ENCODE results near the gene TUFM. TPM values are rescaled to one million over a fixed set of nuclear protein-coding genes. Genes with fewer than 3 reads are reported as not detected.

The TUFM gene
- total RNA-seq, 1 experiment from 2014 or later = 361 TPM

- Histone ChIP-seq H3K27me3 (ENCODE audit: insufficient read depth, low read length) (no peaks in the 10 kb centered on the region), H3K9me3 (ENCODE audit: control insufficient read depth in 1 of 2, insufficient read depth in 1 of 2, low read depth in 1 of 2, low read length in 2 of 2) (no peaks in the 10 kb centered on the region), H2AFZ (ENCODE audit: low read depth, low read length, poor library complexity, severe bottlenecking) (no peak overlapping the region), H4K20me1 (ENCODE audit: insufficient read depth) (no peaks in the 10 kb centered on the region), H3K9me2 (ENCODE audit: insufficient read depth) (no peaks in the 10 kb centered on the region), H3K36me3 (ENCODE audit: control insufficient read depth in 1 of 2, insufficient read depth in 2 of 2, low read length in 2 of 2) (no peaks in the 10 kb centered on the region; a peak in 1 of 4 replicates), H3K27ac (ENCODE audit: low read depth, low read length) (no peak overlapping the region), H3K4me1 (ENCODE audit: control insufficient read depth in 1 of 2, insufficient read depth in 2 of 2, low read length in 2 of 2) (peaks cover 0 to 11% of the 10 kb centered on the region in 2 experiments; a peak in 2 of 4 replicates), H3K4me2 (ENCODE audit: low read length) (no peak overlapping the region), H3K9ac (ENCODE audit: low read length) (no peak overlapping the region), H3K79me2 (ENCODE audit: insufficient read depth, low read length) (no peaks in the 10 kb centered on the region), H3K4me3 (replicated peaks in 1 of 2; ENCODE audit: low read depth in 1 of 2, low read length in 2 of 2) (no peak overlapping the region)
- ATAC-seq = no peak
- intact Hi-C loops (cut with micrococcal nuclease) = no loop called here
- TF ChIP-seq TCF7L2 (IDR thresholded peaks at IDR 0.05; ENCODE audit: borderline replicate concordance, extremely low read depth, insufficient read depth, insufficient read length) (no peak), ATF3 (IDR thresholded peaks at IDR 0.05) (no peak), YY1 (IDR thresholded peaks at IDR 0.05; ENCODE audit: extremely low read depth, insufficient replicate concordance, low read depth, low read length) (no peak), RAD21 (IDR thresholded peaks at IDR 0.05; ENCODE audit: low read depth) (no peak), SRF (IDR thresholded peaks at IDR 0.05; ENCODE audit: low read depth) (no peak)
- TF ChIP-seq, protein P1, sequence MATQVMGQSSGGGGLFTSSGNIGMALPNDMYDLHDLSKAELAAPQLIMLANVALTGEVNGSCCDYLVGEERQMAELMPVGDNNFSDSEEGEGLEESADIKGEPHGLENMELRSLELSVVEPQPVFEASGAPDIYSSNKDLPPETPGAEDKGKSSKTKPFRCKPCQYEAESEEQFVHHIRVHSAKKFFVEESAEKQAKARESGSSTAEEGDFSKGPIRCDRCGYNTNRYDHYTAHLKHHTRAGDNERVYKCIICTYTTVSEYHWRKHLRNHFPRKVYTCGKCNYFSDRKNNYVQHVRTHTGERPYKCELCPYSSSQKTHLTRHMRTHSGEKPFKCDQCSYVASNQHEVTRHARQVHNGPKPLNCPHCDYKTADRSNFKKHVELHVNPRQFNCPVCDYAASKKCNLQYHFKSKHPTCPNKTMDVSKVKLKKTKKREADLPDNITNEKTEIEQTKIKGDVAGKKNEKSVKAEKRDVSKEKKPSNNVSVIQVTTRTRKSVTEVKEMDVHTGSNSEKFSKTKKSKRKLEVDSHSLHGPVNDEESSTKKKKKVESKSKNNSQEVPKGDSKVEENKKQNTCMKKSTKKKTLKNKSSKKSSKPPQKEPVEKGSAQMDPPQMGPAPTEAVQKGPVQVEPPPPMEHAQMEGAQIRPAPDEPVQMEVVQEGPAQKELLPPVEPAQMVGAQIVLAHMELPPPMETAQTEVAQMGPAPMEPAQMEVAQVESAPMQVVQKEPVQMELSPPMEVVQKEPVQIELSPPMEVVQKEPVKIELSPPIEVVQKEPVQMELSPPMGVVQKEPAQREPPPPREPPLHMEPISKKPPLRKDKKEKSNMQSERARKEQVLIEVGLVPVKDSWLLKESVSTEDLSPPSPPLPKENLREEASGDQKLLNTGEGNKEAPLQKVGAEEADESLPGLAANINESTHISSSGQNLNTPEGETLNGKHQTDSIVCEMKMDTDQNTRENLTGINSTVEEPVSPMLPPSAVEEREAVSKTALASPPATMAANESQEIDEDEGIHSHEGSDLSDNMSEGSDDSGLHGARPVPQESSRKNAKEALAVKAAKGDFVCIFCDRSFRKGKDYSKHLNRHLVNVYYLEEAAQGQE (IDR thresholded peaks at IDR 0.05; ENCODE audit: low read depth) = no peak
- ChIA-PET CTCF (no interaction called here), POLR2A (no interaction called here), RAD21 (ENCODE audit: low non-redundant PET in 1 of 2, low total read pairs in 2 of 2, uncharacterized antibody in 2 of 2, unreplicated experiment in 2 of 2) (no interaction called here)
- DNase-seq (ENCODE audit: low read depth, low spot score) = no peak
- no TSS peak for BruUV-seq (replicated peaks)
Measured at GRCh38 chr16:28884045-28884444, 37.9 kb upstream of the TUFM start.

Data from HCT116 (cell line).